ENCODE data around the gene PSENEN. TPM values are rescaled to one million over a fixed set of nuclear protein-coding genes. Genes with fewer than 3 reads are reported as not detected.

Gene PSENEN
- total and polyA plus RNA-seq, 4 donors: 32.4 to 59.2 (median 35.0) TPM

- Histone ChIP-seq H3K4me1 (ENCODE audit: control insufficient read depth in 1 of 2, insufficient read depth in 2 of 2, low read length in 2 of 2) (no peaks in the 10 kb centered on the region), H3K4me3 (ENCODE audit: low read length in 2 of 2) (no peak overlapping the region), H3K9me3 (ENCODE audit: control insufficient read depth, low read length) (no peaks in the 10 kb centered on the region), H3K27ac (ENCODE audit: low read depth in 1 of 2, low read length in 2 of 2) (no peak overlapping the region), H3K27me3 (ENCODE audit: control insufficient read depth in 1 of 2, insufficient read depth in 2 of 2, low read length in 1 of 2) (no peaks in the 10 kb centered on the region), H3K36me3 (ENCODE audit: control insufficient read depth in 1 of 2, insufficient read depth in 2 of 2, low read length in 1 of 2) (peaks cover 0 to 3% of the 10 kb centered on the region in 2 donors)
- intact Hi-C loops (cut with DNase I): no loop called here
- DNase-seq: no peak
- no peak for ATAC-seq (ENCODE audit: low FRiP score)
- WGBS, 2 donors: 80 to 93% methylated on average over 3 to 5 of the region's 5 CpGs
These were observed 4.7 kb downstream of the PSENEN start for GRCh38 chr19:35750167-35750566.

- peaks cover 0 to 3% of the 10 kb centered on the region in 2 donors for H3K36me3 ChIP-seq (ENCODE audit: control insufficient read depth in 1 of 2, insufficient read depth in 2 of 2, low read length in 1 of 2)
- DNase-seq: no peak
- H3K27ac ChIP-seq (ENCODE audit: low read depth in 1 of 2, low read length in 2 of 2): no peak overlapping the region
- H3K4me3 ChIP-seq (ENCODE audit: low read length in 2 of 2): no peak overlapping the region
- no peak for ATAC-seq (ENCODE audit: low FRiP score)
- H3K27me3 ChIP-seq (ENCODE audit: control insufficient read depth in 1 of 2, insufficient read depth in 2 of 2, low read length in 1 of 2): no peaks in the 10 kb centered on the region
- H3K9me3 ChIP-seq (ENCODE audit: control insufficient read depth, low read length): no peaks in the 10 kb centered on the region
- no peaks in the 10 kb centered on the region for H3K4me1 ChIP-seq (ENCODE audit: control insufficient read depth in 1 of 2, insufficient read depth in 2 of 2, low read length in 2 of 2)
- intact Hi-C loops (cut with DNase I): no loop called here
- 81 to 82% methylated on average over 14 of the region's 14 CpGs for WGBS, 2 donors
These were observed 6.6 kb downstream of the PSENEN start for GRCh38 chr19:35751839-35752745.

DNA sequence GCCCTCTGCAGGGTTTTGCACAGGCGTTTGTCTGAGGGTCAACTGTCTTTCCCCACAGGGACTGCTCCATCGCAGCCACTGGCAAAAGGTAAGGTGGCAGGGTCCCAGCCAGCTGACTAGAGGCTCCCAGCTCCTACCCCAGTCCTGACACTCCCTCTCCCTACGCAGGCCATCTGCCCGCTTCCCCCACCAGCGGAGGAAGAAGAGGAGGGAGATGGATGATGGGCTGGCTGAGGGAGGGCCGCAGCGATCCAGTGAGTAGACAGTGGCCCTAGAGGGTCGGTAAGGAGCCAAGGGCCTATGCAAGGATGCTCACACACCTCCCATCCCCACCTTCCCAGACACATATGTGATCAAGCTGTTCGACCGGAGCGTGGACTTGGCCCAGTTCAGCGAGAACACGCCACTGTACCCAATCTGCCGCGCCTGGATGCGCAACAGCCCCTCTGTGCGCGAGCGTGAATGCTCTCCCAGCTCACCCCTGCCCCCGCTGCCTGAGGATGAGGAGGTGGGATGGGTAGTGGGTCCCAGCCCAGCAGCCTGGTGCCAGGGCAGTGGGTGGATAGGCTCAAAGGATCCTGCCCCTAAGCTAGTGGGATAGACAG lies 7.4 kb downstream of the PSENEN start:
- Histone ChIP-seq H3K36me3 (ENCODE audit: control insufficient read depth in 1 of 2, insufficient read depth in 2 of 2, low read length in 1 of 2) (peaks cover 0 to 3% of the 10 kb centered on the region in 2 donors), H3K4me1 (ENCODE audit: control insufficient read depth in 1 of 2, insufficient read depth in 2 of 2, low read length in 2 of 2) (no peaks in the 10 kb centered on the region), H3K9me3 (ENCODE audit: control insufficient read depth, low read length) (no peaks in the 10 kb centered on the region), H3K27me3 (ENCODE audit: control insufficient read depth in 1 of 2, insufficient read depth in 2 of 2, low read length in 1 of 2) (no peaks in the 10 kb centered on the region), H3K4me3 (ENCODE audit: low read length in 2 of 2) (no peak overlapping the region), H3K27ac (ENCODE audit: low read depth in 1 of 2, low read length in 2 of 2) (no peak overlapping the region)
- WGBS, 2 donors: 93 to 94% methylated on average over 19 to 20 of the region's 20 CpGs
- ATAC-seq (ENCODE audit: low FRiP score) (no peak), DNase-seq (peak in 1 of 2 donors; percentile 76)
- intact Hi-C loops (cut with DNase I): no loop called here

GRCh38 chr19:35753634-35754369 lies 8.4 kb downstream of the PSENEN start:
- H3K36me3 ChIP-seq (ENCODE audit: control insufficient read depth in 1 of 2, insufficient read depth in 2 of 2, low read length in 1 of 2): peaks cover 0 to 3% of the 10 kb centered on the region in 2 donors
- 82 to 91% methylated on average over 20 of the region's 20 CpGs for WGBS, 2 donors
- no peaks in the 10 kb centered on the region for H3K9me3 ChIP-seq (ENCODE audit: control insufficient read depth, low read length)
- peak overlapping the region in 1 of 2 donors; percentile 4 for H3K27ac ChIP-seq (ENCODE audit: low read depth in 1 of 2, low read length in 2 of 2)
- H3K27me3 ChIP-seq (ENCODE audit: control insufficient read depth in 1 of 2, insufficient read depth in 2 of 2, low read length in 1 of 2): no peaks in the 10 kb centered on the region
- ATAC-seq (ENCODE audit: low FRiP score) (no peak), DNase-seq (peak in 1 of 2 donors; percentile 74)
- intact Hi-C loops (cut with DNase I): no loop called here
- H3K4me3 ChIP-seq (ENCODE audit: low read length in 2 of 2): no peak overlapping the region
- H3K4me1 ChIP-seq (ENCODE audit: control insufficient read depth in 1 of 2, insufficient read depth in 2 of 2, low read length in 2 of 2): no peaks in the 10 kb centered on the region

DNA sequence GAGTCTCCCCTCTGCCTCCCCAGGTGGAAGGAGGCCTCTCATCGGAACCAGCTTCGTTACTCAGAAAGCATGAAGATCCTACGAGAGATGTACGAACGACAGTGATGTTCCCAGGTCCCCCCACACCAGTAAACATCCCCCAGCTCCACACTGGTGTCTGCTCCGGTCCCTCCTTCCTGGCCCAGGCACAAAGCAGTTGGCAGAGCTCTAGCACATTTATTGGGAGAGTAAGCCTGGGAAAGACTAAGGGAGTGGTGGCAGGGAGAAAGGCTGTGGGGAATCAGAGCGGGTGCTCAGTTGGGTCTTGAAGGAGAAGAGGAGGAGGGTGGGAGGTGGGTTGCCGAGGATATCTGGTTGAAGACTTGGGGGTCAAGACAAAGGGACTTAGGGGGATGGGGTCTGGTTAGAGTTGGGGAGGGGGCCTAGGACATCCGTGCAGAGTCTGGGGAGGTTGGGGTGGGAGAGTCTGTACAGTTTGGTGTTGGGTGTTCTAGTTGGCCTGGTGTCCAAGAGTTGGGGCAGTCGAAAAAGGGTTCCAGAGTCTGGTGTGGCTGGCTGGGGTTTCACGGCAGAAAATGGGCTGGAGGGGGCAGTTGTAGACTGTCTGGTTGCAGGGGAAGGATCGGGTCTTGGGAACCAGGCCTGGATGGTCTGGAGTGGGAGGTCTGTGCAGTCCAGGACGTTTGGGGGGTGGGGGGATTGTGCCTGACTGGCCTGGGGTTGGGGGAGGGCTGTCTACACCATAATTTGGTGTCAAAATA lies 9.1 kb downstream of the PSENEN start:
- intact Hi-C loops (cut with DNase I): no loop called here
- 76 to 77% methylated on average over 13 of the region's 13 CpGs for WGBS, 2 donors
- Histone ChIP-seq H3K4me1 (ENCODE audit: control insufficient read depth in 1 of 2, insufficient read depth in 2 of 2, low read length in 2 of 2) (no peaks in the 10 kb centered on the region), H3K27ac (ENCODE audit: low read depth in 1 of 2, low read length in 2 of 2) (peak overlapping the region in 1 of 2 donors; percentile 83), H3K4me3 (ENCODE audit: low read length in 2 of 2) (no peak overlapping the region), H3K36me3 (ENCODE audit: control insufficient read depth in 1 of 2, insufficient read depth in 2 of 2, low read length in 1 of 2) (peaks cover 0 to 3% of the 10 kb centered on the region in 2 donors), H3K27me3 (ENCODE audit: control insufficient read depth in 1 of 2, insufficient read depth in 2 of 2, low read length in 1 of 2) (no peaks in the 10 kb centered on the region), H3K9me3 (ENCODE audit: control insufficient read depth, low read length) (no peaks in the 10 kb centered on the region)
- ATAC-seq (ENCODE audit: low FRiP score) (no peak), DNase-seq (peak; percentile 47 to 70)

DNA sequence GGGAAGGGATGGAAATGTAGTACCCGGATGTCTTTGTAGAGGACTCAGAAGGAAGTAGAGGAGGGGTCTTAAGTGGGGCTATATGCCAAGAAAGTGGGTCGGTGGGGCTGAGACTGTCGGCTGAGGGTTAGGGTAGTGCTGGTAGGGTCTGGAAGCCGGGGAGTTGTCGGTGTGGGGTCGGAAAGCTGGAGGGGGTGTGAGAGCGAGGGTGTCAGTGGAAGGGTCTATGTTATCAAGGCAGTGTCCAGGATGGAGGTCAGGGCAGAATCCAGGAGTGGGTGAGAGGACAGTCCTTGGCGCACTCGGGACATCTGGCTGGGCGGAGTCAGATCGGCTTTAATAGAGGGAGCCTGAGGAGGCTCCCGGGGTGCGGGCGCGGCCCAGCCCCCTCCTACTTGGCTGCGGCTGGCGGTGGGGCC lies 9.7 kb downstream of the PSENEN start:
- 29 to 31% methylated on average over 17 of the region's 17 CpGs for WGBS, 2 donors
- H3K4me3 ChIP-seq (ENCODE audit: low read length in 2 of 2): no peak overlapping the region
- DNase-seq (no peak), ATAC-seq (ENCODE audit: low FRiP score) (no peak)
- H3K27ac ChIP-seq (ENCODE audit: low read depth in 1 of 2, low read length in 2 of 2): peak overlapping the region in 1 of 2 donors; percentile 83
- intact Hi-C loops (cut with DNase I): no loop called here
- no peaks in the 10 kb centered on the region for H3K9me3 ChIP-seq (ENCODE audit: control insufficient read depth, low read length)
- H3K36me3 ChIP-seq (ENCODE audit: control insufficient read depth in 1 of 2, insufficient read depth in 2 of 2, low read length in 1 of 2): peaks cover 0 to 3% of the 10 kb centered on the region in 2 donors
- no peaks in the 10 kb centered on the region for H3K27me3 ChIP-seq (ENCODE audit: control insufficient read depth in 1 of 2, insufficient read depth in 2 of 2, low read length in 1 of 2)
- no peaks in the 10 kb centered on the region for H3K4me1 ChIP-seq (ENCODE audit: control insufficient read depth in 1 of 2, insufficient read depth in 2 of 2, low read length in 2 of 2)

- DNase-seq: peak; percentile 88 to 96
- intact Hi-C loops (cut with DNase I): no loop called here
- Histone ChIP-seq H3K9me3 (ENCODE audit: control insufficient read depth, low read length) (no peaks in the 10 kb centered on the region), H3K27ac (ENCODE audit: low read depth in 1 of 2, low read length in 2 of 2) (peak overlapping the region; percentile 86 to 97), H3K36me3 (ENCODE audit: control insufficient read depth in 1 of 2, insufficient read depth in 2 of 2, low read length in 1 of 2) (peaks cover 0 to 3% of the 10 kb centered on the region in 2 donors), H3K27me3 (ENCODE audit: control insufficient read depth in 1 of 2, insufficient read depth in 2 of 2, low read length in 1 of 2) (no peaks in the 10 kb centered on the region), H3K4me3 (ENCODE audit: low read length in 2 of 2) (peak overlapping the region; percentile 40 to 55), H3K4me1 (ENCODE audit: control insufficient read depth in 1 of 2, insufficient read depth in 2 of 2, low read length in 2 of 2) (no peaks in the 10 kb centered on the region)
- peak; percentile 72 for ATAC-seq (ENCODE audit: low FRiP score)
- WGBS, 2 donors: 3% methylated on average over 52 to 74 of the region's 74 CpGs
These were observed 10.3 kb downstream of the PSENEN start for GRCh38 chr19:35755550-35756376.
